ENCODE data around the gene CACNA2D4.

DNA sequence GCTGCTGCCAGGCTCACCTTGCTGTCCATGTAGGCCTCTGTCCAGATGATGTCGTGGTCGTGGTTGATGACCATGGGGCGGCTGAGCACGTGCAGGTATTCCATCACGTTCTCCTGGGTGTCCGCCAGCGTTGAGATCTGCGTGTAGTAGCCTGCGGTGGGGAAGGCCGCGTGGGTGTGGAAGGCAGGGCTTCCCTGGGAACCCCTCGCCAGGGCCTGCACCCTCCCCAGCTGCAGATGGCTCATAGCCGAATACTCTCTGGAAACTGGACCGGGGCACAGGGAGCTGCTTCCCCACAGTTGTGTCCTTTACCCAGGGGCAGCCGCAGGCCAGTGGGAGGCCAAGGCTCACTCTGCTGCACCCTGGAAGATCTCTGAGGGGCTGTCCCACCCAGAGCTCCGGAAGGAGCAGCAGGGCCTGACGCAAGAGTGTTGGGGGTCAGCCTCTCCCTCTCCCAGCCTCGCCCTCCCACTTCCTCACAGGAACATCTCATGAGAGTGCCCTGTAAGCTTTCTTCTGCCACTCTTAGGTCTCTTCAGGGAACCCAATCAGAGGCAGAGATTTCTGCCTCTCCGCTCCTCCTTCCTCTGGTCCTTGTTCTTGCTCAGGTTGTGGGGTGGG, 35.5 kb downstream of the CACNA2D4 start:
- TF ChIP-seq, protein P1, sequence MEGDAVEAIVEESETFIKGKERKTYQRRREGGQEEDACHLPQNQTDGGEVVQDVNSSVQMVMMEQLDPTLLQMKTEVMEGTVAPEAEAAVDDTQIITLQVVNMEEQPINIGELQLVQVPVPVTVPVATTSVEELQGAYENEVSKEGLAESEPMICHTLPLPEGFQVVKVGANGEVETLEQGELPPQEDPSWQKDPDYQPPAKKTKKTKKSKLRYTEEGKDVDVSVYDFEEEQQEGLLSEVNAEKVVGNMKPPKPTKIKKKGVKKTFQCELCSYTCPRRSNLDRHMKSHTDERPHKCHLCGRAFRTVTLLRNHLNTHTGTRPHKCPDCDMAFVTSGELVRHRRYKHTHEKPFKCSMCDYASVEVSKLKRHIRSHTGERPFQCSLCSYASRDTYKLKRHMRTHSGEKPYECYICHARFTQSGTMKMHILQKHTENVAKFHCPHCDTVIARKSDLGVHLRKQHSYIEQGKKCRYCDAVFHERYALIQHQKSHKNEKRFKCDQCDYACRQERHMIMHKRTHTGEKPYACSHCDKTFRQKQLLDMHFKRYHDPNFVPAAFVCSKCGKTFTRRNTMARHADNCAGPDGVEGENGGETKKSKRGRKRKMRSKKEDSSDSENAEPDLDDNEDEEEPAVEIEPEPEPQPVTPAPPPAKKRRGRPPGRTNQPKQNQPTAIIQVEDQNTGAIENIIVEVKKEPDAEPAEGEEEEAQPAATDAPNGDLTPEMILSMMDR (IDR thresholded peaks at IDR 0.05 in 4 of 5, conservative IDR thresholded peaks at IDR 0.05 in 1 of 5), result no peak
- no peak for TF ChIP-seq POLR2A (IDR thresholded peaks at IDR 0.05)
